ENCODE results near the gene IRF7. TPM values are rescaled to one million over a fixed set of nuclear protein-coding genes. Genes with fewer than 3 reads are reported as not detected.

IRF7 gene
- polyA plus RNA-seq, 6 donors from 2014 or later, result 28.5 to 89.8 (median 50.2) TPM

DNA sequence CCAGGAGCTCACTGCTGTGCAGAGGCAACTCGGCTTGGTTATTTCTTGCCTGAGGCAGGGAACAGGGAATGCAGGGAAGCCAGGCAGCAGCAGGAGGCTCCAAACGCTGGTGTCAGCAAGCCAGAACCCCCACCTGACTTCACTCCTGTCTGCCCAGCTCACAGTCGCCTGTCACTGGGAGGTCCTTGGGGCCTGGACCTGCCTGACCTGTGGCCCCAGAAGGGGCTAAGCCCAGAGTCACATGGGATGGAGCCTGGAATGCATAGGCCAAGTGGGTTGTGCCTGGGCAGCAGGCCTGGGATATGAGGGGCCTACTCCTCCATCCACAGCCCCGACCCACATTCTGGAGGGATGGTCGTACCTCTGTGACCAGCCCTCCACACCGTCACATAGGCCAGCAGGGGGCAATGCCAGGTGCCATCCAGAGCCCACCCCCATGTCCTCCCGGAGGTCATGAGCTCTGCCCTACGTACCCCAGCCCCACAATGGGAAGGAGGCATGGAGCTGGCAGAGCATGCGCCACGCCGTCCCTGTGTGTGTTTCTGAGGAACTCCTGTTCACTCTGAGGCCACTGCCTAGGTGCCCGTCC is 49.7 kb downstream of the IRF7 start:
- Mint-ChIP-seq H3K9me3 (no peaks in the 10 kb centered on the region), H3K27ac (no peak overlapping the region), H3K4me1 (peaks cover 9 to 12% (median 9%) of the 10 kb centered on the region in 3 donors), H3K27me3 (no peaks in the 10 kb centered on the region), H3K36me3 (no peaks in the 10 kb centered on the region), H3K4me3 (peak overlapping the region in 1 of 8 donors; percentile 18)
- ATAC-seq (ENCODE audit: low read depth in 2 of 2), result no peak
- DNase-seq, result no peak

DNA sequence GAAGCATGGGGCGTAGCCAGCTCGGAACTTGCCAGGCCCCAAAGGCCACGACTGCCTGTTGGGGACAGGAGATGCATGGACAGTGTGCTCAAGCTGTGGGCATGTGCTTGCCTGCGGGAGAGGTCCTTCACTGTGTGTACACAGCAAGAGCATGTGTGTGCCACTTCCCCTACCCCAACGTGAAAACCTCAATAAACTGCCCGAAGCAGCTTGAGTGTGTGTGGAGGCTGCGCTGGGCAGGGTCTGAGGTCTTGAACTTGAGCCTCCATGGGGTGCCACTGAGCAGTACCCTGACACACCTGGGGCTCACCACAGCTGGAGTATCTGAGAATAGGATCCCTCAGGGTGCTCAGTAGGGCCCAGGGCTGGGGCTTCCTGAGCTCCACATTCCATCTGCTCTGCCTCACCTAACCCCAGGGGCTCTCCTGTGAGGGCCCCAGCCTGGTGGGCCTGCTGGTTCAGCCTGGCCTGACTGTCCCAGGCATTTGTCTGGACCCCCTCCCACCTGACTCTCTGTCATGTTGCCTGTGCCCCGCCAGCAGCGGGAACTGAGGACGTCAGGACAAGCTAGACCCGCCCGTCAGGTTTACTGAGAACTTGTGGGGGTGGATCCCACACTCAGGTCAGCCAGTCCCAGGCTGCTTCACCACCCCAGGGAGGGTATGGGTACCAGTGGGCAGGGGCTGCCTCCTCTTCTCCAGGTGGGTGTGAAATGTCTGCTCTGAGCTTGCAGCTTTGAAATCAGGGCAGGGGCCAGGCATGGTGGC is 51.8 kb downstream of the IRF7 start:
- H3K4me1 Mint-ChIP-seq, result peaks cover 13 to 24% (median 15%) of the 10 kb centered on the region in 3 donors
- DNase-seq, result no peak
- no peak for ATAC-seq (ENCODE audit: low read depth in 2 of 2)
- no peaks in the 10 kb centered on the region for H3K27me3 Mint-ChIP-seq
- H3K4me3 Mint-ChIP-seq, result peak overlapping the region in 2 of 8 donors; percentile 28 to 64
- no peak overlapping the region for H3K27ac Mint-ChIP-seq
- H3K36me3 Mint-ChIP-seq, result no peaks in the 10 kb centered on the region
- H3K9me3 Mint-ChIP-seq, result no peaks in the 10 kb centered on the region

DNA sequence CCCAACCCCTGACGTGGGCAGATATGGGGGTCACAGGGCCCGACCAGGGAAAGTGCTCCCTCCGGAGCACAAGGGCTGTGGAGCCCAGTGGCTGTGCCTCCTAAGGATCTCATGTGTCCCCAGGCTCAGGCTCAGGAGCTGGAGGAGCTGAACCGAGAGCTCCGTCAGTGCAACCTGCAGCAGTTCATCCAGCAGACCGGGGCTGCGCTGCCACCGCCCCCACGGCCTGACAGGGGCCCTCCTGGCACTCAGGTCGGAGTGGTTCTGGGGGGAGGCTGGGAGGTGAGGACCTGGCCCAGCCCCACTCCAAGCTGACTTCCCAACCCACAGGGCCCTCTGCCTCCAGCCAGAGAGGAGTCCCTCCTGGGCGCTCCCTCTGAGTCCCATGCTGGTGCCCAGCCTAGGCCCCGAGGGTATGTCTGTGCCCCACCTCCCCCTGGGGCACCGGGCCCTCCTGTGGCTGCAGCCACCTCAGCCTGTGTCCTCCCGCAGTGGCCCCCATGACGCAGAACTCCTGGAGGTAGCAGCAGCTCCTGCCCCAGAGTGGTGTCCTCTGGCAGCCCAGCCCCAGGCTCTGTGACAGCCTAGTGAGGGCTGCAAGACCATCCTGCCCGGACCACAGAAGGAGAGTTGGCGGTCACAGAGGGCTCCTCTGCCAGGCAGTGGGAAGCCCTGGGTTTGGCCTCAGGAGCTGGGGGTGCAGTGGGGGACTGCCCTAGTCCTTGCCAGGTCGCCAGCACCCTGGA is 52.5 kb downstream of the IRF7 start:
- peak overlapping the region in 2 of 8 donors; percentile 28 to 41 for H3K4me3 Mint-ChIP-seq
- ATAC-seq (ENCODE audit: low read depth in 2 of 2), result no peak

More for the DNA sequence above, 52.5 kb downstream of the IRF7 start:
- Mint-ChIP-seq H3K9me3 (no peaks in the 10 kb centered on the region), H3K27ac (no peak overlapping the region), H3K4me1 (peaks cover 13 to 25% (median 15%) of the 10 kb centered on the region in 3 donors), H3K36me3 (no peaks in the 10 kb centered on the region), H3K27me3 (no peaks in the 10 kb centered on the region)
- DNase-seq, result no peak

Other genes starting within 250 kb of the IRF7 start
- not detected for gene B4GALNT4, start 246.5 kb downstream of the IRF7 start, polyA plus RNA-seq (ENCODE audit: low read depth in 6 of 6)
- gene PKP3, start 221.7 kb downstream of the IRF7 start, polyA plus RNA-seq (ENCODE audit: low read depth in 6 of 6), result under 1 TPM in 2 of 6 donors, not detected in 4; 0.09 to 0.13 TPM
- 10 to 100 TPM; 30.4 to 72.0 (median 53.5) TPM for gene SIGIRR, start 201.0 kb downstream of the IRF7 start, polyA plus RNA-seq (ENCODE audit: low read depth in 6 of 6)
- 1 to 10 TPM in 5 of 6 donors, not detected in 1; 1.9 to 4.5 (median 3.4) TPM for gene ANO9, start 173.9 kb downstream of the IRF7 start, polyA plus RNA-seq (ENCODE audit: low read depth in 6 of 6)
- 10 to 100 TPM in 4 of 6 donors, 1 to 10 TPM in 2; 5.5 to 12.3 (median 10.3) TPM for gene PTDSS2, start 165.7 kb downstream of the IRF7 start, polyA plus RNA-seq (ENCODE audit: low read depth in 6 of 6)
- gene RNH1, start 108.7 kb downstream of the IRF7 start, polyA plus RNA-seq (ENCODE audit: low read depth in 6 of 6), result 100 to 1,000 TPM in 4 of 6 donors, 10 to 100 TPM in 2; 73.2 to 132 (median 114) TPM
- 10 to 100 TPM; 11.2 to 25.1 (median 13.8) TPM for gene HRAS, start 80.4 kb downstream of the IRF7 start, polyA plus RNA-seq (ENCODE audit: low read depth in 6 of 6)
- 1 to 10 TPM in 2 of 6 donors, under 1 TPM in 3, not detected in 1; 0.66 to 1.6 (median 0.92) TPM for gene LRRC56, start 78.4 kb downstream of the IRF7 start, polyA plus RNA-seq (ENCODE audit: low read depth in 6 of 6)
- 1 to 10 TPM; 2.1 to 4.8 (median 2.9) TPM for gene LMNTD2, start 55.2 kb downstream of the IRF7 start, polyA plus RNA-seq (ENCODE audit: low read depth in 6 of 6)
- gene RASSF7, start 55.0 kb downstream of the IRF7 start, polyA plus RNA-seq (ENCODE audit: low read depth in 6 of 6), result 10 to 100 TPM; 17.3 to 31.5 (median 23.5) TPM
- 10 to 100 TPM in 1 of 6 donors, 1 to 10 TPM in 5; 2.3 to 16.4 (median 5.2) TPM for gene PHRF1, start 39.5 kb downstream of the IRF7 start, polyA plus RNA-seq (ENCODE audit: low read depth in 6 of 6)
- gene CDHR5, start 9.0 kb upstream of the IRF7 start, polyA plus RNA-seq (ENCODE audit: low read depth in 6 of 6), result not detected
- not detected for gene SCT, start 11.2 kb upstream of the IRF7 start, polyA plus RNA-seq (ENCODE audit: low read depth in 6 of 6)
- gene DRD4, start 21.3 kb upstream of the IRF7 start, polyA plus RNA-seq (ENCODE audit: low read depth in 6 of 6), result not detected
- gene DEAF1, start 79.3 kb upstream of the IRF7 start, polyA plus RNA-seq (ENCODE audit: low read depth in 6 of 6), result 10 to 100 TPM; 16.7 to 39.8 (median 24.7) TPM
- gene TMEM80, start 79.9 kb upstream of the IRF7 start, polyA plus RNA-seq (ENCODE audit: low read depth in 6 of 6), result 10 to 100 TPM; 31.5 to 41.0 (median 36.6) TPM
- gene EPS8L2, start 90.3 kb upstream of the IRF7 start, polyA plus RNA-seq (ENCODE audit: low read depth in 6 of 6), result 1 to 10 TPM; 1.3 to 7.6 (median 3.3) TPM
- 100 to 1,000 TPM; 156 to 201 (median 164) TPM for gene TALDO1, start 131.5 kb upstream of the IRF7 start, polyA plus RNA-seq (ENCODE audit: low read depth in 6 of 6)
- gene GATD1, start 161.5 kb upstream of the IRF7 start, polyA plus RNA-seq (ENCODE audit: low read depth in 6 of 6), result 10 to 100 TPM in 1 of 6 donors, 1 to 10 TPM in 4, not detected in 1; 4.5 to 14.1 (median 7.0) TPM
- gene CEND1, start 174.1 kb upstream of the IRF7 start, polyA plus RNA-seq (ENCODE audit: low read depth in 6 of 6), result not detected
- gene SLC25A22, start 182.3 kb upstream of the IRF7 start, polyA plus RNA-seq (ENCODE audit: low read depth in 6 of 6), result 1 to 10 TPM; 6.8 to 9.4 (median 7.2) TPM
- gene PIDD1, start 189.3 kb upstream of the IRF7 start, polyA plus RNA-seq (ENCODE audit: low read depth in 6 of 6), result 1 to 10 TPM in 5 of 6 donors, not detected in 1; 2.6 to 6.2 (median 3.5) TPM
- 1,000 to 10,000 TPM; 1,447 to 3,573 (median 3,150) TPM for gene RPLP2, start 194.0 kb upstream of the IRF7 start, polyA plus RNA-seq (ENCODE audit: low read depth in 6 of 6)
- gene PNPLA2, start 203.0 kb upstream of the IRF7 start, polyA plus RNA-seq (ENCODE audit: low read depth in 6 of 6), result 10 to 100 TPM; 13.0 to 49.9 (median 26.9) TPM
- gene CRACR2B, start 212.0 kb upstream of the IRF7 start, polyA plus RNA-seq (ENCODE audit: low read depth in 6 of 6), result under 1 TPM in 3 of 6 donors, not detected in 3; 0.41 to 1.00 (median 0.55) TPM
- 1 to 10 TPM; 1.2 to 5.8 (median 3.2) TPM for gene CD151, start 217.0 kb upstream of the IRF7 start, polyA plus RNA-seq (ENCODE audit: low read depth in 6 of 6)
- gene POLR2L, start 226.6 kb upstream of the IRF7 start, polyA plus RNA-seq (ENCODE audit: low read depth in 6 of 6), result 10 to 100 TPM; 41.3 to 68.4 (median 55.9) TPM
- 1 to 10 TPM in 5 of 6 donors, not detected in 1; 1.5 to 3.4 (median 2.8) TPM for gene TSPAN4, start 226.9 kb upstream of the IRF7 start, polyA plus RNA-seq (ENCODE audit: low read depth in 6 of 6)